SK-N-SH (cell line): ENCODE results near the gene SF3B5.

Experiments
- CTCF ChIP-seq: fragments of 200-600 bp; sonication (generic); IDR thresholded peaks from 2 replicates; pipeline ENCODE4 v1.6.1; 2017; ENCODE audit warnings: antibody characterized with exemption, mild to moderate bottlenecking, moderate library complexity
- EP300 ChIP-seq, 2 experiments: IDR thresholded peaks; 2 replicates each; pipeline versions ENCODE4 v1.4.0 to v1.6.1; 2012; ENCODE audit warnings: borderline replicate concordance in 1 of 2, low read depth in 1 of 2, low read length in 1 of 2
- POLR2AphosphoS5 ChIP-seq: IDR thresholded peaks from 2 replicates; pipeline ENCODE4 v1.6.1; 2012; ENCODE audit warnings: low read depth, low read length

- TF ChIP-seq POLR2AphosphoS5 (no peak), EP300 (IDR thresholded peaks at IDR 0.05; ENCODE audit: borderline replicate concordance in 1 of 2, low read depth in 1 of 2, low read length in 1 of 2) (no peak), CTCF (no peak)
Observed at GRCh38 chr6:144143106-144143505, 47.7 kb upstream of the SF3B5 start.
